NCI-H526 (cell line): ENCODE results near the gene CADM2.
"Not testable (repeated sequence)": the region's sequence is repeated elsewhere in the genome, so short reads cannot be mapped to it uniquely, and the experiment has no call there.

Source experiments
- DNase-seq, 2 experiments: peaks; one replicate each; lab custom pipeline; 2025; lab: John Stamatoyannopoulos, UW

The CADM2 gene

GRCh38 chr3:85950435-85950834 lies 991.6 kb downstream of the CADM2 start:
- DNase-seq, result no peak

GRCh38 chr3:85960793-85961192 lies 1002.0 kb downstream of the CADM2 start:
- no peak for DNase-seq

GRCh38 chr3:85977615-85978338 lies 1019.0 kb downstream of the CADM2 start:
- DNase-seq, result no peak

GRCh38 chr3:85979034-85979433 lies 1020.2 kb downstream of the CADM2 start:
- DNase-seq, result no peak

GRCh38 chr3:85989581-85989980 lies 1030.8 kb downstream of the CADM2 start:
- DNase-seq, result not testable (repeated sequence)

GRCh38 chr3:86029590-86029989 lies 1070.8 kb downstream of the CADM2 start:
- no peak for DNase-seq

GRCh38 chr3:86037916-86038315 lies 1079.1 kb downstream of the CADM2 start:
- DNase-seq, result no peak

GRCh38 chr3:86046436-86047136 lies 1087.8 kb downstream of the CADM2 start:
- no peak for DNase-seq

GRCh38 chr3:86047161-86047560 lies 1088.4 kb downstream of the CADM2 start:
- no peak for DNase-seq

GRCh38 chr3:86051058-86051457 lies 1092.3 kb downstream of the CADM2 start:
- DNase-seq, result no peak

GRCh38 chr3:86056032-86056431 lies 1097.2 kb downstream of the CADM2 start:
- DNase-seq, result no peak

GRCh38 chr3:86056962-86057361 lies 1098.2 kb downstream of the CADM2 start:
- no peak for DNase-seq

- no peak for DNase-seq
Measured at GRCh38 chr3:86073799-86074198, 1115.0 kb downstream of the CADM2 start.

GRCh38 chr3:86087160-86087871 lies 1128.5 kb downstream of the CADM2 start:
- DNase-seq, result no peak

- DNase-seq, result no peak
Measured at GRCh38 chr3:86104154-86104553, 1145.4 kb downstream of the CADM2 start.

GRCh38 chr3:86109434-86109833 lies 1150.6 kb downstream of the CADM2 start:
- no peak for DNase-seq
